COR-L47 (cell line): ENCODE measurements around the gene DCN.

Experiments used
- DNase-seq: peaks from one replicate; lab custom pipeline; 2025; lab: John Stamatoyannopoulos, UW

DCN gene

DNA sequence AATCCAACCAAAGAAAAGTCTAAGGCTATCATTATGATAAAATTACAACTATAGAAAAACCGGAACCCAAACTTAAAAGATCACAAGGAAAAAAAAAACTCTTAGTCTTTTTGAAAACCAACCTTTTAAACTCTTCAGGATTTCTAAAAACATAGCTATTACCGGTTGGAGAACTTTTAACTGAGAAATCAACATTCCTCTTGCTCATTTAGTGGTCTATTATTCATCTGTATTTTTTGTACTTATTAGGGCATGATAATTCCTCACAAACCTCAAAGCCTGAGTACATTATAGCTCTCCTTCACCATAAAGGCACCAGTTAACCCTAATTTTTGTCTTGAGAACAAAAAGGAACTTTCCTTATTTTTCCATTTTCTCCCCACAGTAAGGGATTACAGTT, 81.7 kb downstream of the DCN start:
- DNase-seq: no peak

DNA sequence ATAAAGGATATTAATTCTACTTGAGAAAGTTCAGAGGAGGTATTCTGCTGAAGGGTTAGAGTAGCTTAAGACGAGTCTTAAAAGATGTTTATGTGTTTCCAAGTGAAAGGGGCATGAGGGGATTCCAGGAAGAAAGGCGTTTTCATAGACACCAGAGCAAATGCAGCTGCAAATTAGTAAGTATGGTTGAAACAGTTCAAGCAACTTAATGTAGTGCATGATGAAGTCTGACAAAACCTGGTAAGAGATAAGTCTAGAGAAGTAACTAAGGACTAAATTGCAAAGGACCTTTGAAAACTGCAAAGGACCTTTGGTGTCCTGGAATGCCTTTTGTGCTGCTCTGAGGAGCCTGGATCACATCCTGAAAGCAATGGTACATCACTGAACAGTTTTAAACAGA, 82.8 kb downstream of the DCN start:
- DNase-seq: no peak

DNA sequence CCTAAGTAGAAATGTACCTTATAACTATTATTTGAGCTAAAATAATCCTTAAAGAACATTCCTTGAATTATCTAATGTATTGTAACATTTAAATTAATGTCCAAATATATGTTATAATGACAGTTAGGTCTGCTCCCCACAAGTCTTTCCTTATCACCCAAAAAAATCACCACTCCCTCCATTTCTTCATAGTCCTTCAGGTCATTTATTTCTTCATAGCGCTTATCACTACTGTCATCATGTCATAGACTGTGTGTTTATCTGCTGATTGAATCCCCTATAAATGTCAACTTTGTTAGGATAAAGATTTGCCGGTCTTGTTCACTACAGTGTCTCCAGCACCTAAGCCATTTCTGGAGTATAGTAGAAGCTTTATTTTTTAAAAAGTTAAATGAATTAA, 83.3 kb downstream of the DCN start:
- DNase-seq: no peak

DNA sequence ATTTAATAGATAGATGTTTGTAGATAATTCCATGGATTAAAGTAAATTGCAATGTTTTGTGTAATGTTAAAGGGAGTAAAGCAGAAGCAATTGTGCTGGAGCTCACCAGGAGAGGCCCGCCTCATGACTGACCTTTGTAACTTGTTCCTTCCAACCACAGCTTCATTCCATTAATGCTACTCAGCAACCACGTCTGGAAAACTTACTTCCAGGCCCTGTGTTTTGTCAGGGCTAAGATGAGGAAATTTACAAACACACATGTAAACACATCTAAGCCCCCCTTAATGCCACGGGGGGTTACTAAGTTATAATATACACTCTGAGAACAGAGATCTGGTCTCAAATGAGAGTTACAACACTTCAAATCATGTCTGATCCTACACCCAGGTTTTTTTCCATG, 83.7 kb downstream of the DCN start:
- DNase-seq: no peak

DNA sequence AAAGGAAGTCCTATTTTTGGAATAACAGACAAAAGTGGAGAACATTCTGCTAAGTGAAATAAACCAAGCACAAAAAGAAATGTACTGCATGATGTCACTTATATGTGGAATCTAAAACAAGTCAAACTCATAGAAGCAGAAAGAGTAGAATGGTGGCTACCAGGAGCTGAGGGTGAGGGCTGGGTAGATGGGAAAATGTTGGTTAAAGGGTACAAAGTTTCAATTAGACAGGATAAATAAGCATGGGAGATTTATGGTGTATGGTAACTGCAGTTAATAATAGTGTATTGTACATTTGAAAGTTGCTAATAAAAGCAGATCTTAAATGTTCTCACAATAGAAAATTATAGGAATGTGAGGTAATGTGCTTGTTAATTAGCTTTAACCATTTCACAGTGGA, 84.2 kb downstream of the DCN start:
- no peak for DNase-seq

DNA sequence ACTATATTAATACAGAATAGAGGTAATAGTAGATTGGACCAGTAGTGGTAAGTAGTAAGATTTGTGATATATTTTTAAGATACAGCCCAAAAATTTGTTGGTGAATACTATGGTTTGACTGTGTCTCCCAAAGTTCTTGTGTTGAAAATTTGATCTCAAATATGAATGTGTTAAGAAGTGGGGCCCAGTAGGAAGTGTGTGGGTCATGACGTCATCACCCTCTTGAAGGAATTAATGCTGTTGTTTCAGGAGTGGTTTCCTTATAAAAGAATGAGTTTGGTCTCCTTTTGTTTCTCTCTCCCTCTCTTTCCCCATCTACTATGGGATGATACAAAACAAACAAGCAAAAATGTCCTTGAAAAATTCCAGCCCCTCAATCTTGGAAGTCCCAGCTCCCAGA, 87.7 kb downstream of the DCN start:
- DNase-seq: no peak

DNA sequence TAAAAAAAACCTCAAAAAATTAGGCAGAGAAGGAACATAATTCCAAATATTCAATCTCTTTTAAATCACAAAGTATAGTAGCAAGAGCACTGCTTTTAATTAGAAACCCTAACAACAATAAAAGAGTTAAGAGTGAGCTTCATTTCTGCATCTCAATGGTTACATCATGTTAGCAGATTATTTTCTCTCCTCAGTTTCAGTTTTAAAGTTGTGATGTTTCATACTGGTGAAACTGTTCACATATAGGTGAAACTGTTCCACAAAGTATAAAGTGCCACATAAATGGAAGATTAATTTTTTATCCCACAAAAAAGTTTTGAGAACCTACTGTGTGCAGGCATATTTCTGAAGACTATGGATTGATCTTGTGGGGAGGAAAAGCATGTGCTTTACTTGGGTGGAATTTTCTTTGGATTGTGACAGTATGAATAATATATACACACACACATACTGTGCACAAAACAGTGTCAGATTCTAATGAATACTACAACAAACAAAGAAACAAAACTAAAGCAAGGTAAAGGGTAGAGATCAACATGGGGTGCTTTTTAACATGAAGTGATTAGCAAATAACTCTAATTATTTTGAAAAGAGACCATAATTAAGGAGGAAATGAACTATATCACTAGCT, 88.5 kb downstream of the DCN start:
- no peak for DNase-seq

DNA sequence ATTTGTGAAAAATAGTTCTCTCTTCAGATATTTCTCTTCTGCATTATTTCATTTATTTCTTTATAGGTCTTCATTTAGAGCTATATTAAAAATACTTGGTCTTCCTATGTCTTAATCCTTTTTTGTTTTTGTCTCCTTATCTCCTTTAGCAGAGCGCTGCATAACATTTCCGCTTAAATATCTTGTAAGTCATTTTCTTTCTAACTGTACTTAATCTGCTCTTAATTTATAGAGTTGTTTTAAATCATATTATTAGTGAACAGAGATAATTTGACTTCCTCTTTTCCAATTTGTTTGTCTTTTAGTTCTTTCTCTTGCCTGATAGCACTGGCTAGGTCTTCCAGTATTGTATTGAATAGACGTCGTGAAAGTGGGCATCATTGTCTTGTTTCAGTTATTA, 89.3 kb downstream of the DCN start:
- DNase-seq: no peak

DNA sequence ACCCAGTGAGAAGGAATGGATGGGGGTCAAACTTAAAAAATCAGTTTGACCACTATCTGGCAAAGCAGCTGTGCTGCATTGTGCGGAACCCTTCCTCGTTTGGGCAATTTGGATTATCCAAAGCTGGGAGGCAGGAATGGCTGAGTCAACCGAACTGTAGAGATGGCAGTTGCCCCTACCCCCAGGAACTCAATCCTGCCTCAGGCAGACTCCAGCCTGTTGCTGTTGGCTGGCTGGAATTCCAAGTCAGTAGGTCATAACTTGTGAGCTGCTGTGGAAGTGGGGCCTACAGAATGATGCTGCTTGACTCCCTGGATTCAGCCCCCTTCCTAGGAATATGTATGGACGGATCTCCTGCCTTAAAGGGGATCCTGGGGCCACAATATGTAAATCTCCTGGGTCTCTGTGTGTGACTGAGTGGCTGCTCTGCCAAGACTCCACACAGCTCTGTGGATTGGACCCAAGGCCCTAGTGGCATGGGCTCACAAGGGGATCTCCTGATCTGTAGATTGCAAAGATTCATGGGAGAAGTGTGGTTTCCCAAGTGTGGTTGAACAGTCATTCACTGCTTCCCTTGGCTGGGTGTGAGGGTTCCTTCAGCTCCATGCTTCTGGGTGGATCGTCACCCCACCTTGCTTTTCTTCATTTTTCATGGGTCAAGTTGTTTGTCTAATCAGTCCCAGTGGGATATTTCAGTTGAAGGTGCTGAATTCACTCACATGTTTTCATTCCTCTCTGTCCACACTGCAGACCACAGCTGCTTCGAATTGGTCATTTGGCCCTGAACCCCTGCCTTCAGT, 90.5 kb downstream of the DCN start:
- DNase-seq: no peak
